ENCODE results near the gene SHROOM3. TPM values are rescaled to one million over a fixed set of nuclear protein-coding genes. Genes with fewer than 3 reads are reported as not detected.

The SHROOM3 gene
- total and polyA plus RNA-seq, 2 donors (not counting 1 experiment from before 2014, with no cell fraction given): 0.91 to 1.5 TPM

GRCh38 chr4:76729460-76729859 lies 294.4 kb downstream of the SHROOM3 start:
- no peaks in the 10 kb centered on the region for H3K4me1 Mint-ChIP-seq
- no peak overlapping the region for H3K9ac ChIP-seq (ENCODE audit: low read length)
- no peaks in the 10 kb centered on the region for H3K36me3 ChIP-seq (replicated peaks in 1 of 2; ENCODE audit: control extremely low read depth in 1 of 2, control insufficient read depth in 1 of 2, extremely low read depth in 1 of 2, insufficient read depth in 2 of 2, low read length in 1 of 2)
- intact Hi-C loops (cut with micrococcal nuclease): no loop called here
- no peak overlapping the region for H3K4me3 ChIP-seq (ENCODE audit: control extremely low read depth in 1 of 5, extremely low read depth in 1 of 5, insufficient read depth in 1 of 5, low read depth in 2 of 5, low read length in 4 of 5)
- H4K20me1 ChIP-seq (ENCODE audit: control insufficient read depth, insufficient read depth, low read length, poor library complexity, severe bottlenecking): no peaks in the 10 kb centered on the region
- no peaks in the 10 kb centered on the region for H3K27me3 ChIP-seq (replicated peaks in 1 of 4; ENCODE audit: control extremely low read depth in 1 of 4, control insufficient read depth in 3 of 4, insufficient read depth in 4 of 4, low read length in 3 of 4)
- peaks cover 6% of the 10 kb centered on the region for H3K27me3 Mint-ChIP-seq
- ChIA-PET CTCF (no interaction called here), POLR2A (no interaction called here)
- H3K9me3 Mint-ChIP-seq (ENCODE audit: insufficient read depth): no peaks in the 10 kb centered on the region
- H2AFZ ChIP-seq (ENCODE audit: insufficient read depth, low read depth, low read length, poor library complexity, severe bottlenecking): no peak overlapping the region
- no peaks in the 10 kb centered on the region for H3K79me2 ChIP-seq (ENCODE audit: control insufficient read depth, insufficient read depth, low read length)
- no peak overlapping the region for H3K27ac Mint-ChIP-seq
- ATAC-seq (ENCODE audit: low read depth) (no peak), DNase-seq (no peak)
- WGBS (ENCODE audit: insufficient coverage): no CpG with 5 or more reads among the region's 1 CpG
- no peaks in the 10 kb centered on the region for H3K9me3 ChIP-seq (ENCODE audit: control extremely low read depth in 1 of 3, control insufficient read depth in 2 of 3, insufficient read depth in 1 of 3, low read length in 2 of 3)
- H3K4me3 Mint-ChIP-seq: no peak overlapping the region
- H3K27ac ChIP-seq (ENCODE audit: low read length in 2 of 2): no peak overlapping the region
- no peaks in the 10 kb centered on the region for H3K4me1 ChIP-seq (ENCODE audit: control insufficient read depth in 2 of 2, insufficient read depth in 2 of 2, low read length in 2 of 2)
- TF ChIP-seq CTCF (IDR thresholded peaks at IDR 0.05): no peak
- TF ChIP-seq EZH2 (IDR thresholded peaks at IDR 0.05; ENCODE audit: borderline replicate concordance, insufficient read depth, low read depth, low read length, poor library complexity, severe bottlenecking): no peak
- no peak overlapping the region for H3K4me2 ChIP-seq (replicated peaks; ENCODE audit: low read depth, low read length, poor library complexity, severe bottlenecking)

- no CpG with 5 or more reads among the region's 1 CpG for WGBS (ENCODE audit: insufficient coverage)
- H3K27me3 Mint-ChIP-seq: peaks cover 6% of the 10 kb centered on the region
- no peaks in the 10 kb centered on the region for H3K9me3 ChIP-seq (ENCODE audit: control extremely low read depth in 1 of 3, control insufficient read depth in 2 of 3, insufficient read depth in 1 of 3, low read length in 2 of 3)
- no peaks in the 10 kb centered on the region for H4K20me1 ChIP-seq (ENCODE audit: control insufficient read depth, insufficient read depth, low read length, poor library complexity, severe bottlenecking)
- no peak overlapping the region for H2AFZ ChIP-seq (ENCODE audit: insufficient read depth, low read depth, low read length, poor library complexity, severe bottlenecking)
- H3K27ac ChIP-seq (ENCODE audit: low read length in 2 of 2): no peak overlapping the region
- TF ChIP-seq CTCF (IDR thresholded peaks at IDR 0.05) (no peak), EZH2 (IDR thresholded peaks at IDR 0.05; ENCODE audit: borderline replicate concordance, insufficient read depth, low read depth, low read length, poor library complexity, severe bottlenecking) (no peak)
- POLR2A ChIA-PET: no interaction called here
- H3K4me3 ChIP-seq (ENCODE audit: control extremely low read depth in 1 of 5, extremely low read depth in 1 of 5, insufficient read depth in 1 of 5, low read depth in 2 of 5, low read length in 4 of 5): no peak overlapping the region
- H3K4me1 Mint-ChIP-seq: no peaks in the 10 kb centered on the region
- CTCF ChIA-PET: no interaction called here
- H3K9ac ChIP-seq (ENCODE audit: low read length): no peak overlapping the region
- DNase-seq (no peak), ATAC-seq (ENCODE audit: low read depth) (no peak)
- no peaks in the 10 kb centered on the region for H3K9me3 Mint-ChIP-seq (ENCODE audit: insufficient read depth)
- intact Hi-C loops (cut with micrococcal nuclease): no loop called here
- H3K4me2 ChIP-seq (replicated peaks; ENCODE audit: low read depth, low read length, poor library complexity, severe bottlenecking): no peak overlapping the region
- H3K27me3 ChIP-seq (replicated peaks in 1 of 4; ENCODE audit: control extremely low read depth in 1 of 4, control insufficient read depth in 3 of 4, insufficient read depth in 4 of 4, low read length in 3 of 4): no peaks in the 10 kb centered on the region
- no peaks in the 10 kb centered on the region for H3K79me2 ChIP-seq (ENCODE audit: control insufficient read depth, insufficient read depth, low read length)
- no peak overlapping the region for H3K27ac Mint-ChIP-seq
- H3K36me3 ChIP-seq (replicated peaks in 1 of 2; ENCODE audit: control extremely low read depth in 1 of 2, control insufficient read depth in 1 of 2, extremely low read depth in 1 of 2, insufficient read depth in 2 of 2, low read length in 1 of 2): no peaks in the 10 kb centered on the region
- no peak overlapping the region for H3K4me3 Mint-ChIP-seq
- no peaks in the 10 kb centered on the region for H3K4me1 ChIP-seq (ENCODE audit: control insufficient read depth in 2 of 2, insufficient read depth in 2 of 2, low read length in 2 of 2)
These were observed 295.0 kb downstream of the SHROOM3 start for GRCh38 chr4:76729980-76730379.
